GM12872 (cell line): ENCODE data around the gene RC3H2.

ENCODE experiments used
- CTCF ChIP-seq: IDR thresholded peaks from 3 replicates; pipeline ENCODE4 v1.5.1; 2011; ENCODE audit warnings: low read depth, mild to moderate bottlenecking, low read length, moderate library complexity; ENCODE audit not compliant: insufficient read depth

The RC3H2 gene

GRCh38 chr9:122835313-122835731, 69.8 kb downstream of the RC3H2 start:
- TF ChIP-seq CTCF: 0 out of 3 replicates have a peak, but pooled peaks have one; percentile 31

GRCh38 chr9:122832194-122832593, 73.0 kb downstream of the RC3H2 start:
- TF ChIP-seq CTCF: no peak

- TF ChIP-seq CTCF: no peak; the same call in 2 of the 3 replicates
Measured at GRCh38 chr9:122827761-122828093, 77.4 kb downstream of the RC3H2 start.

- no peak for TF ChIP-seq CTCF
Measured at GRCh38 chr9:122822938-122823337, 82.2 kb downstream of the RC3H2 start.

- TF ChIP-seq CTCF: no peak
Measured at GRCh38 chr9:122822056-122822455, 83.1 kb downstream of the RC3H2 start.

- TF ChIP-seq CTCF: no peak
Measured at GRCh38 chr9:122821278-122821943, 83.7 kb downstream of the RC3H2 start.

GRCh38 chr9:122820490-122820845, 84.7 kb downstream of the RC3H2 start:
- TF ChIP-seq CTCF: no peak
